ENCODE measurements around the gene KCNJ15. TPM values are rescaled to one million over a fixed set of nuclear protein-coding genes. Genes with fewer than 3 reads are reported as not detected.

Gene KCNJ15
- total RNA-seq, 1 experiment from 2014 or later, result not detected

DNA sequence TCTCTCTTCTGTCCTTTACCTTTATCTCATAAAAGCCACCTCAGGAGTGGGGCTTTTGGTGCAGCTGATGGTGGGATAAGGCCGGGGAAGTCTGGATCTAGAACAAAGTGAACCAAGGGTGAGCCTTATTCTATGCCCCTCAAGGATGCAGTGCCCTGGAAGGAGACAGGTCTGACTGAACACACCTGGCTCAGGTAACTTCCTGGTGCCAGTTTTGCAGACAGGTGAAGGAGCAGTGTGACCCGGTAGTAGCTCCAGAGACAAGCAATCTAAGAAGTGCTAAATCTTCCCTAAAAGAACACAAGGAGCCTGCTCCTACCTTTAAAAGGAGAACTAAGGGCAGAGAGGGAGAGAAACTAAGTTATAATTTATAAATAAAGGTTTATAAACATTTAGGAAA, 2.9 kb downstream of the KCNJ15 start:
- H2AFZ ChIP-seq (ENCODE audit: low read length), result no peak overlapping the region
- no peaks in the 10 kb centered on the region for H3K9me3 ChIP-seq (ENCODE audit: low read length)
- H3K36me3 ChIP-seq (ENCODE audit: insufficient read depth, low read length), result no peaks in the 10 kb centered on the region
- H4K20me1 ChIP-seq (ENCODE audit: insufficient read depth, low read depth, low read length), result no peaks in the 10 kb centered on the region
- no peaks in the 10 kb centered on the region for H3K27me3 ChIP-seq (ENCODE audit: low read length)
- H3K4me2 ChIP-seq (ENCODE audit: low read depth, low read length, poor library complexity, severe bottlenecking), result no peak overlapping the region
- H3K79me2 ChIP-seq (ENCODE audit: low read length), result no peaks in the 10 kb centered on the region
- H3K9ac ChIP-seq (ENCODE audit: low read length), result no peak overlapping the region
- H3K4me3 ChIP-seq (ENCODE audit: low read length), result no peak overlapping the region
- no peak for DNase-seq
- no peak overlapping the region for H3K27ac ChIP-seq (ENCODE audit: low read length)
- H3K9me2 ChIP-seq (replicated peaks; ENCODE audit: insufficient read depth, low read length), result no peaks in the 10 kb centered on the region
- no peaks in the 10 kb centered on the region for H3K4me1 ChIP-seq (ENCODE audit: low read length)

DNA sequence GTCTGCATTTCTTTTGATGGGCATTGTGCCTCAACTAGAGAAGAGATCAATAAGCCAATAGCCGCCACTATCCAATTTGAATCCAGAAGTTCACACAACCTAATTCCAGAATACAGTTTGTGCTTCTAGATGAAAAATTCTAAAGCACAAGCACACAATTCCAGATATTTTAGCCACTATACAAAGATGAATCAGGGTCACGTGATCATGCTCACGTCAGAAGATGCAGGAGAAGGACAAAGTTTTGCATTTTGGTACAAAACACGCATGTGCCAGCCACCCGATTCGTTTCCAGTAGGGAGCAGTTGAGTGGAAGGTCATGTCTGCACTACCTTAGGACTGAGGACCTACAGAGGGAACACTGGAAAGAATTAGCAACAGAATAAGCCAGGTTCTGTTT, 3.6 kb downstream of the KCNJ15 start:
- Histone ChIP-seq H3K79me2 (ENCODE audit: low read length) (no peaks in the 10 kb centered on the region), H3K27ac (ENCODE audit: low read length) (no peak overlapping the region), H4K20me1 (ENCODE audit: insufficient read depth, low read depth, low read length) (no peaks in the 10 kb centered on the region), H3K4me1 (ENCODE audit: low read length) (no peaks in the 10 kb centered on the region), H3K4me2 (ENCODE audit: low read depth, low read length, poor library complexity, severe bottlenecking) (no peak overlapping the region), H2AFZ (ENCODE audit: low read length) (no peak overlapping the region), H3K9me3 (ENCODE audit: low read length) (no peaks in the 10 kb centered on the region), H3K4me3 (ENCODE audit: low read length) (no peak overlapping the region), H3K27me3 (ENCODE audit: low read length) (no peaks in the 10 kb centered on the region), H3K9ac (ENCODE audit: low read length) (no peak overlapping the region), H3K9me2 (replicated peaks; ENCODE audit: insufficient read depth, low read length) (no peaks in the 10 kb centered on the region), H3K36me3 (ENCODE audit: insufficient read depth, low read length) (no peaks in the 10 kb centered on the region)
- no peak for DNase-seq

DNA sequence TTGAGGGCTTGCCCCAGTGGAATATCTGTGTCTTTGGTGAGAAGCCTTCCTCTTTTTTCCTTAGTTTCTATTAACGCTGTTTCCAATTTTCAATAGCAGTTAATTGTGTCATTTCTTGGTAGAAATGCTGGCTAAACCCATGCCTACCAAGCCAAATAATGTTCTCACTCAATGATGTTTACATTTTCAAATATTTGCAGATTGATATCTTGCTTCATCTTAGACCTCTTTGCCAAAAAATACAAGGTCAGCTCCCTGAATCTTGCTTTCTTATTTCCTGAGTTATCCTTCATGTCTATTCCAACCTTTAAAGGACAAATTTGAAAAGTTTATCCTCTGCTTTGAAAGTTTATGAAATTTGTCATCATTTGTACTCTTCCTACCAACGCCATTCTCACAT, 5.1 kb downstream of the KCNJ15 start:
- H3K4me2 ChIP-seq (ENCODE audit: low read depth, low read length, poor library complexity, severe bottlenecking), result no peak overlapping the region
- H3K27me3 ChIP-seq (ENCODE audit: low read length), result no peaks in the 10 kb centered on the region
- H3K27ac ChIP-seq (ENCODE audit: low read length), result no peak overlapping the region
- no peak for DNase-seq
- no peaks in the 10 kb centered on the region for H3K9me3 ChIP-seq (ENCODE audit: low read length)
- H3K79me2 ChIP-seq (ENCODE audit: low read length), result no peaks in the 10 kb centered on the region
- no peaks in the 10 kb centered on the region for H3K4me1 ChIP-seq (ENCODE audit: low read length)
- H2AFZ ChIP-seq (ENCODE audit: low read length), result no peak overlapping the region
- no peak overlapping the region for H3K9ac ChIP-seq (ENCODE audit: low read length)
- H3K9me2 ChIP-seq (replicated peaks; ENCODE audit: insufficient read depth, low read length), result no peaks in the 10 kb centered on the region
- no peak overlapping the region for H3K4me3 ChIP-seq (ENCODE audit: low read length)
- no peaks in the 10 kb centered on the region for H3K36me3 ChIP-seq (ENCODE audit: insufficient read depth, low read length)
- no peaks in the 10 kb centered on the region for H4K20me1 ChIP-seq (ENCODE audit: insufficient read depth, low read depth, low read length)

DNA sequence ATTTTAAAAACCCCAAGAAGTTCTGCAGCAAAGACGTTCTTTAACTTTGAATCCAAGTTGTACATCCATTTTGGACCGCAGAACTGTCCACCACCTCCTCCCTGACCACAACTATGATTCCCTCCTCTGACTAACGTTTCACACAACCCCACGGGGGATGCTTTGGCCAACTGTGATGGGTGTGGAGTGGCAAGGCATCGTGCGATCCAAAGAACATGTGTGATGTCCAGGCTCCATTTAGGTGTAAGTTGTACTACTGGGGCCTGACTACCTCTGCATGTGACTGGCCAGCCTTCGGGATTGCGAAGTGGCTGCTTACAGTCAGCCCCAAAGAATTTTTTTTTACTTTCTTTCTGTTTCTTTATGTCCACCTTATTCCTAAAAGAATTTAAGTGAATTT, 6.7 kb downstream of the KCNJ15 start:
- Histone ChIP-seq H3K36me3 (ENCODE audit: insufficient read depth, low read length) (no peaks in the 10 kb centered on the region), H3K4me1 (ENCODE audit: low read length) (no peaks in the 10 kb centered on the region), H3K79me2 (ENCODE audit: low read length) (no peaks in the 10 kb centered on the region), H3K27ac (ENCODE audit: low read length) (no peak overlapping the region), H4K20me1 (ENCODE audit: insufficient read depth, low read depth, low read length) (no peaks in the 10 kb centered on the region), H3K9me3 (ENCODE audit: low read length) (no peaks in the 10 kb centered on the region), H3K27me3 (ENCODE audit: low read length) (no peaks in the 10 kb centered on the region), H3K9ac (ENCODE audit: low read length) (no peak overlapping the region), H3K9me2 (replicated peaks; ENCODE audit: insufficient read depth, low read length) (no peaks in the 10 kb centered on the region), H3K4me2 (ENCODE audit: low read depth, low read length, poor library complexity, severe bottlenecking) (no peak overlapping the region), H2AFZ (ENCODE audit: low read length) (no peak overlapping the region), H3K4me3 (ENCODE audit: low read length) (no peak overlapping the region)
- no peak for DNase-seq

DNA sequence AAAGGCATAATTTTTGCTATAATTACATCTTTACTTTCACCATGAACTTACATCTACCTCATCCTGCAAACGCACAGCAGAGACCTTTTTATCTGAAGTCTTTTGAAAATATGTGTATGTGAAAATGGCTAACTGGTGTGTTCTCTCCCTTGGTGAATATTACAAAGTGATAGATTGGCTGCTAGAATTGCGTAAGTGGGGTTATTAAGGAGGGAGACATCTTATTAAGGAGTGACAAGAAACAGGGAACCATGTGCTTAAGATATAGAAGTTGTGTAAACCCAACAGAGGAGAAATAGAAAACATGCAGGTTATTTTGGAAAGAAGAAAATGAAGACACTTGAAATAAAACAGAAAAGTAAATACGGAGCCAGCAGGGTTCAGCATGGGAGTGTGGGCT, 7.8 kb downstream of the KCNJ15 start:
- no peaks in the 10 kb centered on the region for H3K4me1 ChIP-seq (ENCODE audit: low read length)
- no peak overlapping the region for H3K4me3 ChIP-seq (ENCODE audit: low read length)
- no peak for DNase-seq
- H3K27me3 ChIP-seq (ENCODE audit: low read length), result no peaks in the 10 kb centered on the region
- H3K9me2 ChIP-seq (replicated peaks; ENCODE audit: insufficient read depth, low read length), result no peaks in the 10 kb centered on the region
- no peaks in the 10 kb centered on the region for H4K20me1 ChIP-seq (ENCODE audit: insufficient read depth, low read depth, low read length)
- H3K36me3 ChIP-seq (ENCODE audit: insufficient read depth, low read length), result no peaks in the 10 kb centered on the region
- no peaks in the 10 kb centered on the region for H3K9me3 ChIP-seq (ENCODE audit: low read length)
- H3K27ac ChIP-seq (ENCODE audit: low read length), result no peak overlapping the region
- no peak overlapping the region for H3K4me2 ChIP-seq (ENCODE audit: low read depth, low read length, poor library complexity, severe bottlenecking)
- no peak overlapping the region for H2AFZ ChIP-seq (ENCODE audit: low read length)
- no peaks in the 10 kb centered on the region for H3K79me2 ChIP-seq (ENCODE audit: low read length)
- no peak overlapping the region for H3K9ac ChIP-seq (ENCODE audit: low read length)

DNA sequence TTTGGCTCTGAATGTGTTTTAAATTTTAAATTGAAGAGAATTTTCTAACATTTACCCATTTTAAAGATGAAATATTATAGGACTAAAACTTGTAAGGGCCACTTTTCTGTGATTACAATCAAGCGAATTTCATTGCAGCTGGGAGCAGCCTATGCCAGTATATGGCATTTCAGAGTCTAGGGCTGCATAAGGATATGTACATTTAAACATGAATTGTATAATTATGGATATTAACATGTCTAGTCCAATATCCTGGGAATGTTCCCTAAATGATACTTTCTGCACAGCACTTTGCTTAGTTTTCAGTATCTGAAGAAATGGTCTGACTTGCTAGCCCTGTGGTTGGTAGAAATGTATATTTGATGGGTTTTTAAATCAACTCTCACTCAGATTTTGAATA, 8.4 kb downstream of the KCNJ15 start:
- DNase-seq, result no peak
- no peaks in the 10 kb centered on the region for H4K20me1 ChIP-seq (ENCODE audit: insufficient read depth, low read depth, low read length)
- H3K9me3 ChIP-seq (ENCODE audit: low read length), result no peaks in the 10 kb centered on the region
- H3K27me3 ChIP-seq (ENCODE audit: low read length), result no peaks in the 10 kb centered on the region
- H3K36me3 ChIP-seq (ENCODE audit: insufficient read depth, low read length), result no peaks in the 10 kb centered on the region
- no peaks in the 10 kb centered on the region for H3K9me2 ChIP-seq (replicated peaks; ENCODE audit: insufficient read depth, low read length)
- no peaks in the 10 kb centered on the region for H3K4me1 ChIP-seq (ENCODE audit: low read length)
- no peak overlapping the region for H3K27ac ChIP-seq (ENCODE audit: low read length)
- no peak overlapping the region for H3K4me3 ChIP-seq (ENCODE audit: low read length)
- no peak overlapping the region for H3K4me2 ChIP-seq (ENCODE audit: low read depth, low read length, poor library complexity, severe bottlenecking)
- H2AFZ ChIP-seq (ENCODE audit: low read length), result no peak overlapping the region
- H3K79me2 ChIP-seq (ENCODE audit: low read length), result no peaks in the 10 kb centered on the region
- H3K9ac ChIP-seq (ENCODE audit: low read length), result no peak overlapping the region

DNA sequence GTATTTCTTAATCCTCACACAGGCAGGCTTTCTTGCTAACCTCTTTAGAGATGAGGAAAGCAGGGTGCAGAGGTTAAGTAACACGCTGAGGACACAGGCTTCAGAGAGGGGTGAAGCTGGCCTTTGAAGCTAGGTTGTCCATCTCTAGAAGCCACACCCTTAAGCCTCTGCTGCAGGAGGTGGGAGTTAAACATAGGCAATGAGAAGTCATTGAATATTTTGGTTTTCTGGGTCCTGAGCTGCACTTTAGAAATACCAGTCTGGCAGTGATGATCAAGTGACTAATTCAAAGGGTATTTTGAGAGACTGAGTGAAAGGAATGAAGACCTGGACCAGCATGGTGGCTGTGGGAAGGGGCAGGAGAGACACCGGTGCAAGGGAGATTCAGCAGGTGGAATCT, 9.9 kb downstream of the KCNJ15 start:
- H2AFZ ChIP-seq (ENCODE audit: low read length), result no peak overlapping the region
- no peaks in the 10 kb centered on the region for H3K9me2 ChIP-seq (replicated peaks; ENCODE audit: insufficient read depth, low read length)
- H3K36me3 ChIP-seq (ENCODE audit: insufficient read depth, low read length), result no peaks in the 10 kb centered on the region
- H4K20me1 ChIP-seq (ENCODE audit: insufficient read depth, low read depth, low read length), result no peaks in the 10 kb centered on the region
- no peaks in the 10 kb centered on the region for H3K9me3 ChIP-seq (ENCODE audit: low read length)
- no peak overlapping the region for H3K4me3 ChIP-seq (ENCODE audit: low read length)
- no peaks in the 10 kb centered on the region for H3K27me3 ChIP-seq (ENCODE audit: low read length)
- no peak overlapping the region for H3K4me2 ChIP-seq (ENCODE audit: low read depth, low read length, poor library complexity, severe bottlenecking)
- no peaks in the 10 kb centered on the region for H3K79me2 ChIP-seq (ENCODE audit: low read length)
- H3K9ac ChIP-seq (ENCODE audit: low read length), result no peak overlapping the region
- H3K27ac ChIP-seq (ENCODE audit: low read length), result no peak overlapping the region
- H3K4me1 ChIP-seq (ENCODE audit: low read length), result no peaks in the 10 kb centered on the region
- DNase-seq, result no peak

DNA sequence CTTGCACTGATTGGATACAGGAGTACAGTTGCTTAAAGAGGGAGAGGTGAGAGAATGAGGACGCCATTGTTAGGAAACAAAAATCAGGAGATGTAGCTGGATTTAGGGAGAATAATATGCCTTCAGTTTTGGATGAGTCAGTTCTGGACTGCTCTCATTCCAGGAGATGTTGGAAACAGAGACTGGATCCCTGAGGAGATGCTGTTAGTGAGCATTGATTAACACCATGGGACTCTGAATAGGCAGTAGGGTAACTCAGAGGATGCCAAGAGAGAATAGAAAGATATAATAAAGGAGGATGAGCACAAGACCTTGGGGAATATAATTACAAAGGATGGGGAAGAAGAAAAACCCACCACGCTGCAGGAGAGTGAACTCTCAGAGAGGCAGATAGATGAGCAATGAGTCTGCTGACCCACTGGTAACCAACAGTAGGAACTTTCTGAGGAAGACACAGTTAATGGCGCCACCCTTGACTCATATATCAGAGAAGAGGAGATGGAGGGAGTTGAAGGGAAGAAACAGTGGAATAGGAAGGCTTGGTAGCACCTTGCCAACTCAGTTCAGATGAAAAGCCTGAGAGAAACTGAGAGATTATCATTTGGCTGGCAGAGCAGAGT, 10.5 kb downstream of the KCNJ15 start:
- Histone ChIP-seq H3K9ac (ENCODE audit: low read length) (no peak overlapping the region), H4K20me1 (ENCODE audit: insufficient read depth, low read depth, low read length) (no peaks in the 10 kb centered on the region), H3K36me3 (ENCODE audit: insufficient read depth, low read length) (no peaks in the 10 kb centered on the region), H3K9me2 (replicated peaks; ENCODE audit: insufficient read depth, low read length) (no peaks in the 10 kb centered on the region), H3K27ac (ENCODE audit: low read length) (no peak overlapping the region), H3K79me2 (ENCODE audit: low read length) (no peaks in the 10 kb centered on the region), H2AFZ (ENCODE audit: low read length) (no peak overlapping the region), H3K9me3 (ENCODE audit: low read length) (no peaks in the 10 kb centered on the region), H3K4me2 (ENCODE audit: low read depth, low read length, poor library complexity, severe bottlenecking) (no peak overlapping the region), H3K4me1 (ENCODE audit: low read length) (no peaks in the 10 kb centered on the region), H3K27me3 (ENCODE audit: low read length) (no peaks in the 10 kb centered on the region), H3K4me3 (ENCODE audit: low read length) (no peak overlapping the region)
- peak; percentile 27 for DNase-seq

Measured in Karpas-422 (cell line).